Suprapubic skin (tissue), 4 donors: ENCODE results near the gene BRINP2. TPM values are rescaled to one million over a fixed set of nuclear protein-coding genes. Genes with fewer than 3 reads are reported as not detected.

Experiments
- DNase-seq, 2 donors: peaks; one replicate each; pipeline ENCODE4 v3.0.0-alpha.2; 2019; ENCODE audit warnings: low spot score in 2 of 2
- H3K27ac ChIP-seq: fragments of 200-600 bp; sonication (generic); one replicate; pipeline ENCODE4 v1.5.1; 2019
- H3K27me3 ChIP-seq: fragments of 200-600 bp; sonication (generic); one replicate; pipeline ENCODE4 v1.5.1; 2019
- H3K36me3 ChIP-seq: fragments of 200-600 bp; sonication (generic); one replicate; pipeline ENCODE4 v1.5.1; 2019
- H3K4me1 ChIP-seq: fragments of 200-600 bp; sonication (generic); one replicate; pipeline ENCODE4 v1.5.1; 2019
- H3K4me3 ChIP-seq: fragments of 200-600 bp; sonication (generic); one replicate; pipeline ENCODE4 v1.5.1; 2019; ENCODE audit warnings: mild to moderate bottlenecking
- H3K9me3 ChIP-seq: fragments of 200-600 bp; sonication (generic); one replicate; pipeline ENCODE4 v1.5.1; 2019
- EP300 ChIP-seq: sonication (generic); formaldehyde crosslinking; IDR thresholded peaks from one replicate; pipeline ENCODE4 v1.6.1; 2017; ENCODE audit warnings: antibody characterized with exemption
- POLR2A ChIP-seq, 2 donors: fragments of 450-650 bp; IDR thresholded peaks; one replicate each; pipeline ENCODE4 v1.6.1; 2017; ENCODE audit warnings: antibody characterized with exemption in 2 of 2, mild to moderate bottlenecking in 2 of 2, moderate library complexity in 2 of 2
- POLR2AphosphoS5 ChIP-seq, 3 donors: sonication (generic); formaldehyde crosslinking; IDR thresholded peaks; one replicate each; pipeline ENCODE4 v1.6.1; 2017; ENCODE audit warnings: antibody characterized with exemption in 3 of 3
- WGBS: methylation state at CpG from one replicate; pipeline ENCODE4 v1.1.5; 2018; 5-methylcytosine and 5-hydroxymethylcytosine counted together
- total RNA-seq, 4 donors: library from RNA; depleted of rRNA; stranded (reverse); fragments of >200 nt; gene quantifications; one replicate each; pipeline ENCODE4 v1.1.0, GENCODE V29; 2016
- TF ChIP-seq, protein P1 (sequence below), 2 donors: fragments of 200-600 bp in 1 of 2; fragments of 450-650 bp in 1 of 2; sonication (generic) in 1 of 2; IDR thresholded peaks; one replicate each; pipeline ENCODE4 v1.5.1; 2016 to 2019; ENCODE audit warnings: antibody characterized with exemption in 2 of 2, mild to moderate bottlenecking in 1 of 2, moderate library complexity in 1 of 2

BRINP2 gene
- total RNA-seq, 4 donors from 2014 or later: 0.30 to 0.39 TPM; not detected in 2

DNA sequence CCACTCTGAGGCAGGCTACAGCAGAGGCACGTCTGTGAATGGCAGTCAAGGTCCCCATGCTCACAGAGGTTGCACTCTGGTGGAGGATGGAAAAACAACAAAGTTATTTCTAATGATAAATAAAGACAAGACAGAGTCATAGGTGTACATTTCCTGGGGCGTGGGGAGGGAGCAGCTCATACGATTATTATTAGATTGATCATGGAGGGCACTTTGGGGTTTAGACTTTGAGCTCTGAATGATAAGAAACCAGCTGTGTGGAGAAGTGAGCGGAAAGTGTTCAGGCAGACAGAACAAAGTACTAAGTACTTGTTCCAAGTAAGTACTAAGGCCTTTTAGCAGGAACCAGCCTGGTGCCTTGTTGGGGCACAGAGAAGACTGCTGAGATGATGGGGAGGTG lies 86.8 kb downstream of the BRINP2 start:
- Histone ChIP-seq H3K4me3 (no peak overlapping the region), H3K9me3 (no peaks in the 10 kb centered on the region), H3K36me3 (no peaks in the 10 kb centered on the region), H3K27ac (no peak overlapping the region), H3K4me1 (no peaks in the 10 kb centered on the region), H3K27me3 (peaks cover 4% of the 10 kb centered on the region)
- 80% methylated on average over 4 of the region's 4 CpGs for WGBS
- TF ChIP-seq EP300 (no peak), POLR2A (IDR thresholded peaks at IDR 0.05) (no peak), POLR2AphosphoS5 (IDR thresholded peaks at IDR 0.05) (no peak)
- TF ChIP-seq, protein P1, sequence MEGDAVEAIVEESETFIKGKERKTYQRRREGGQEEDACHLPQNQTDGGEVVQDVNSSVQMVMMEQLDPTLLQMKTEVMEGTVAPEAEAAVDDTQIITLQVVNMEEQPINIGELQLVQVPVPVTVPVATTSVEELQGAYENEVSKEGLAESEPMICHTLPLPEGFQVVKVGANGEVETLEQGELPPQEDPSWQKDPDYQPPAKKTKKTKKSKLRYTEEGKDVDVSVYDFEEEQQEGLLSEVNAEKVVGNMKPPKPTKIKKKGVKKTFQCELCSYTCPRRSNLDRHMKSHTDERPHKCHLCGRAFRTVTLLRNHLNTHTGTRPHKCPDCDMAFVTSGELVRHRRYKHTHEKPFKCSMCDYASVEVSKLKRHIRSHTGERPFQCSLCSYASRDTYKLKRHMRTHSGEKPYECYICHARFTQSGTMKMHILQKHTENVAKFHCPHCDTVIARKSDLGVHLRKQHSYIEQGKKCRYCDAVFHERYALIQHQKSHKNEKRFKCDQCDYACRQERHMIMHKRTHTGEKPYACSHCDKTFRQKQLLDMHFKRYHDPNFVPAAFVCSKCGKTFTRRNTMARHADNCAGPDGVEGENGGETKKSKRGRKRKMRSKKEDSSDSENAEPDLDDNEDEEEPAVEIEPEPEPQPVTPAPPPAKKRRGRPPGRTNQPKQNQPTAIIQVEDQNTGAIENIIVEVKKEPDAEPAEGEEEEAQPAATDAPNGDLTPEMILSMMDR (IDR thresholded peaks at IDR 0.05): no peak
- DNase-seq: no peak

DNA sequence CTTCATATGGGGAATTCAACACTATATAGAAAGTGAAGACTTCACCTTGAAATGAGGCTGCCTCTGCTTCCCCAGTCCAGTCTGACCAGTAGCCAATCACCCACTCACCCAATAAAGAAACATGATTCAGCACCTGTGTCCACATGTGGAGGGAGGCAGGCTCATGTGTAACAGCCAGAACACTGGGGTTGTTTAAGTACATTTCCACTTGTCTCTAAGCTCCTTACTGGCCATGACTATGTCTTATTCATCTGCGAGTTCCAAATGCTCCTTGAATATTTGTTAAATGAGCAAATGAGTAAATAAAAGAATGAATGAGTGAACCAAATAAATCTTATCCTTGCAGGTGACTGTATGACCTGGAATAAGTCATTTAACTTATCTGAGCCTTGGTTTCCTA lies 100.1 kb downstream of the BRINP2 start:
- Histone ChIP-seq H3K4me3 (no peak overlapping the region), H3K4me1 (peaks cover 4% of the 10 kb centered on the region), H3K36me3 (no peaks in the 10 kb centered on the region), H3K27ac (no peak overlapping the region), H3K9me3 (no peaks in the 10 kb centered on the region), H3K27me3 (no peaks in the 10 kb centered on the region)
- TF ChIP-seq EP300 (no peak), POLR2A (IDR thresholded peaks at IDR 0.05) (no peak), POLR2AphosphoS5 (IDR thresholded peaks at IDR 0.05) (no peak)
- TF ChIP-seq, protein P1 (IDR thresholded peaks at IDR 0.05): no peak
- no peak for DNase-seq
- WGBS: 93% methylated on average over 1 of the region's 1 CpG

DNA sequence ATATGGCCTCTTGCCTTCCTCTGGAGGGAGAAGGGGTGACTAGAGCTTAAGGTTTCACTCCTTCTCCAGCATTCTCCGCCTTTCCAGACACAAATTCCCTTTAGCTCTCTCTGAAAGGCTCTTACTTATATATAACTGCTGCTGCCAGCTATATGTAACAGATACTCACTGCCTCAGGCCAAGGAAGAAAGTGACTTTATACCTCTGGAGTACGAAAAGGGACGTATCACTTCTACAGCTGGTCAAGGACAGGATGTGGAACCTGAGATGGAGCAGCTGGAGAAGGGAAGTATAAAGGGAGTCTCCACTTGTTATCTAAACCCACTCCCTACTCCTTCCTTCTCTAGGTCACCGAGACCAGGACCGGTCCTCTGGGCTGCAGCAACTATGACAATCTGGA lies 102.4 kb downstream of the BRINP2 start:
- no peak for DNase-seq
- no peaks in the 10 kb centered on the region for H3K36me3 ChIP-seq
- no peak for TF ChIP-seq POLR2A (IDR thresholded peaks at IDR 0.05)
- H3K27me3 ChIP-seq: no peaks in the 10 kb centered on the region
- H3K27ac ChIP-seq: no peak overlapping the region
- H3K9me3 ChIP-seq: no peaks in the 10 kb centered on the region
- H3K4me3 ChIP-seq: no peak overlapping the region
- H3K4me1 ChIP-seq: peaks cover 4% of the 10 kb centered on the region
- 83% methylated on average over 5 of the region's 5 CpGs for WGBS

DNA sequence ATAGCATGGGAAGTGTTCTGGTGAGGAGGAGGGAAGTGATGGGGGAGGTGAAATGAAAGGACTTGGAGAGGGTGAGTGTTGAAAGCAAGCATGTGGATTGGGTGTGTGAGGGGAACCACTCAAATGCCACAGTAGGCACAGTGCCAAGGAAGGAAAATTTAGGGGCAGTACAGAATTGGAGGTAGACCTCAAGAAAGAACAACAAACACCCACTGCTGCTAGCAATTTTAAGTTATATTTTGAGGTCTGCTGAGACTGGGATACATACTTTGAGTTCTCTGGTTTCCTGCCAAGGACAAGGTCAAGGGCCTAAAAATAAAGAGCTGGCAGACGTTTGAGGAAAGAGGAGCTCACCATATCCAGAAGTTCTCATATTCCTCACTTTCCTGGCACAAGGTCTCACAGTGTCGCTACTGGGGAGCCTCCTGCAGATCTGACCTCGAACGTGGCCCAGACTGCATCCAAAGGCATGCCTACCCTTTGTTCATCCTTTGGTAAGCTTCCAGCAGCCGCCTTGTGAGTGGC lies 104.0 kb downstream of the BRINP2 start:
- DNase-seq: no peak
- Histone ChIP-seq H3K36me3 (no peaks in the 10 kb centered on the region), H3K27me3 (no peaks in the 10 kb centered on the region), H3K4me3 (no peak overlapping the region), H3K9me3 (no peaks in the 10 kb centered on the region), H3K27ac (no peak overlapping the region), H3K4me1 (peaks cover 4% of the 10 kb centered on the region)
- TF ChIP-seq POLR2A (IDR thresholded peaks at IDR 0.05) (no peak), POLR2AphosphoS5 (IDR thresholded peaks at IDR 0.05) (no peak), EP300 (no peak)
- TF ChIP-seq, protein P1 (IDR thresholded peaks at IDR 0.05): no peak
- WGBS: 8% methylated on average over 5 of the region's 5 CpGs

DNA sequence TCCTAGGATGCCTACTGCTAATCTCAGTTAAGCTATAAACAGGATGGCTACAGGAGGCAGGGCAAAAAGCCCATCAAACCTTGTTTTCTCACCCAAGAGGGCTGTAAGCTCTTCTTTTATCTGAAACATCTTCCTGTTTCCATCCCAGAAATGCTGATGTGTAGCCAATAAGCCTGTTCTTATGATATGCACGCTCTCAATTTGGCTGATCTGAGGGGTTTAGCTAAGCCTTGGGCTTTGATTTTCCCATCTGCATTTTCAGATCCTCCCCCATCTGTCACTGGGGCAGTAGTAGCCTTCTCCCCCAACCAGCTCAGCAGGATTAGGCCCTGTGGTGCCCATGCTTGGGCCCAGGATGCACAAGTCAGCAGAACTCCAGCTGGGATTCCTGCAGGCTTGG lies 105.0 kb downstream of the BRINP2 start:
- Histone ChIP-seq H3K4me1 (peaks cover 4% of the 10 kb centered on the region), H3K4me3 (no peak overlapping the region), H3K9me3 (no peaks in the 10 kb centered on the region), H3K27me3 (no peaks in the 10 kb centered on the region), H3K27ac (no peak overlapping the region), H3K36me3 (no peaks in the 10 kb centered on the region)
- WGBS: 83% methylated on average over 1 of the region's 1 CpG
- no peak for TF ChIP-seq POLR2AphosphoS5 (IDR thresholded peaks at IDR 0.05)
- TF ChIP-seq POLR2A (IDR thresholded peaks at IDR 0.05): no peak
- TF ChIP-seq EP300: no peak
- TF ChIP-seq, protein P1 (IDR thresholded peaks at IDR 0.05): no peak
- no peak for DNase-seq
